ENCODE results near the gene PLXDC1. TPM values are rescaled to one million over a fixed set of nuclear protein-coding genes. Genes with fewer than 3 reads are reported as not detected.

Gene PLXDC1
- total RNA-seq, 1 experiment from 2014 or later = not detected

DNA sequence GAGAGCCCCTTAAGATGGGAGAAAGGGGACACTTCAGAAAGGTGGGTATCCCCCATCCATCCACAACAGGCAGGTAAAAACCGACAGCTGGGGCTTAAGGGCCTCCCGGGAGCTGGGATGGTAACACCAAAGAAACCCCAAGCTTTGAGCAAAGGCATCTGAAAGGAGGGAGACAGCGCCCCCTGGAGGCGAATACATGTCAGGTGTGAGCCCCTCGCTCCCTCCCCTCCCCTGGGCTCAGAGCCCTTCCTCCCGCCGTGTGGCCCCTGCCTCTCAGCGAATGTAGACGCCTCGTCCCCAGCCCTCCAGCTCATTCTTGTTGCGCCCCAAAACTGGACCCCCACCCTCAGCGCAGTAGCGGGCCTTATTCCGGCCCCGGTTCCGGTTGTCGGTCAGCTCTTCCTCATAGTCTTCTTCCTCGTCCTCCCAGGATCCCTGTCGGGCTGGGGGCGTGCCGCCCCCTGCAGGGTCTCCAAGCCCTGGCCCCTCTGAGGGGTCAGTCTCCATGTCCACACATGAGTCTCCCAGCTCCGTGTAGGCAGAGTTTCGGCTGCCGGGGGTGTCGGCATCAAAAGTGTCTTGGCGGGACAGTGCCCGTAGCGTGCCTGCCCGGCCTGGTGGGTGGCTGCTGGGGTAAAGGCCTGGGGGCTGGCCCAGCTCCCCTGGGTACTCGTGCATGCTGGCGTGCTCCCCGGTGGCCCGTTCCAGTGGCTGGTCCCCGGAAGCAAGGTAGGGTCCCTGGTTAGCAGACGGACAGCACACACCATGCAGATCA, 23.7 kb upstream of the PLXDC1 start:
- H2AFZ ChIP-seq (ENCODE audit: low read length) = no peak overlapping the region
- H3K27me3 ChIP-seq (ENCODE audit: low read length) = no peaks in the 10 kb centered on the region
- H4K20me1 ChIP-seq (ENCODE audit: insufficient read depth, low read depth, low read length) = peaks cover 9% of the 10 kb centered on the region; the same call in 1 of the 2 replicates
- H3K27ac ChIP-seq (ENCODE audit: low read length) = peak overlapping the region; percentile 80
- H3K9me3 ChIP-seq (ENCODE audit: low read length) = no peaks in the 10 kb centered on the region
- peaks cover 10% of the 10 kb centered on the region; the same call in 1 of the 2 replicates for H3K36me3 ChIP-seq (ENCODE audit: insufficient read depth, low read length)
- H3K4me2 ChIP-seq (ENCODE audit: low read depth, low read length, poor library complexity, severe bottlenecking) = peak overlapping the region; percentile 50
- peak; percentile 93 for DNase-seq
- peak overlapping the region; percentile 32 for H3K9ac ChIP-seq (ENCODE audit: low read length)
- H3K79me2 ChIP-seq (ENCODE audit: low read length) = no peaks in the 10 kb centered on the region
- H3K4me1 ChIP-seq (ENCODE audit: low read length) = peaks cover 46% of the 10 kb centered on the region
- no peaks in the 10 kb centered on the region for H3K9me2 ChIP-seq (replicated peaks; ENCODE audit: insufficient read depth, low read length)
- no peak overlapping the region for H3K4me3 ChIP-seq (ENCODE audit: low read length)

DNA sequence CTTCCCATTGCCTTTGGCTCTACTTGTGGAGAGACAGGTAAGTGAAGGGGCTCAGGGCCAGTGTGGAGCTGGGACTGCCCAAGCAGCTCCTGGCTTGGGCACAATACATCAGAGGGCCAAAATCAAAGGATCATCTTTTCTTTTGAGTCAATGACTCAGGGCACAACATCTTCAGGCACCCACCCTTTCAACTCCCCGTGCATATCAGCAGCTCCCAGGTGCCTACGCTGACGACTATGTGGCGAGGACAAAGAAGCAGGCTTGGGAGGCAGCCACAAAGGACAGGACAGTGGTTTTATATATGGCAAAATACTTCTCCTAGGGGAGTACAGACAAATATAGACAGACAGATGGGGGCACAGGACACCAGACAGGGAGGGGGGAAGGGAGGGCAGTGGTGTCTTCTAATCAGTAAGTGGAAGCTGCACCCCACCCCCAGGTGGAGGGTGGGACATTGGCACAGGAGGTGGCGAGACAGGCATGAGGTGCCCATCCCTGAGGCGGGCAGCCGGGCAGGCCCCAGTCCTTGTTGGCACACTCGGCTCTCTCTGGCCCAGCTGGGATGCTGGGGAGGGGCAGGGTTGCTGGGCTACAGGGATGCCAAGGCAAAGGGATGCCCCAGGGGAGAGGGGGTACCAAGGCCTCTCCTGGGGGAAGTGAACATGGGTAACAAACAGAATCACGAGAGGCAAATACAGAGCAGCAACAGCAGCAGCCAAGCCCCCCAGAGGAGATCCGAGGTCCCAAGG, 22.3 kb upstream of the PLXDC1 start:
- Histone ChIP-seq H3K4me3 (ENCODE audit: low read length) (no peak overlapping the region), H3K79me2 (ENCODE audit: low read length) (no peaks in the 10 kb centered on the region), H4K20me1 (ENCODE audit: insufficient read depth, low read depth, low read length) (peaks cover 9% of the 10 kb centered on the region; the same call in 1 of the 2 replicates), H2AFZ (ENCODE audit: low read length) (no peak overlapping the region), H3K27me3 (ENCODE audit: low read length) (no peaks in the 10 kb centered on the region), H3K9ac (ENCODE audit: low read length) (no peak overlapping the region), H3K9me3 (ENCODE audit: low read length) (no peaks in the 10 kb centered on the region), H3K4me1 (ENCODE audit: low read length) (peaks cover 46% of the 10 kb centered on the region), H3K27ac (ENCODE audit: low read length) (no peak overlapping the region), H3K4me2 (ENCODE audit: low read depth, low read length, poor library complexity, severe bottlenecking) (peak overlapping the region; percentile 15), H3K36me3 (ENCODE audit: insufficient read depth, low read length) (peaks cover 10% of the 10 kb centered on the region; the same call in 1 of the 2 replicates), H3K9me2 (replicated peaks; ENCODE audit: insufficient read depth, low read length) (no peaks in the 10 kb centered on the region)
- peak; percentile 43 for DNase-seq

- Histone ChIP-seq H3K9me2 (replicated peaks; ENCODE audit: insufficient read depth, low read length) (no peaks in the 10 kb centered on the region), H3K9ac (ENCODE audit: low read length) (no peak overlapping the region), H3K4me1 (ENCODE audit: low read length) (peaks cover 46% of the 10 kb centered on the region), H3K36me3 (ENCODE audit: insufficient read depth, low read length) (peaks cover 9% of the 10 kb centered on the region; the same call in 1 of the 2 replicates), H3K27me3 (ENCODE audit: low read length) (no peaks in the 10 kb centered on the region), H3K9me3 (ENCODE audit: low read length) (no peaks in the 10 kb centered on the region), H3K4me3 (ENCODE audit: low read length) (no peak overlapping the region), H4K20me1 (ENCODE audit: insufficient read depth, low read depth, low read length) (peaks cover 9% of the 10 kb centered on the region; the same call in 1 of the 2 replicates), H3K4me2 (ENCODE audit: low read depth, low read length, poor library complexity, severe bottlenecking) (no peak overlapping the region), H2AFZ (ENCODE audit: low read length) (no peak overlapping the region), H3K79me2 (ENCODE audit: low read length) (no peaks in the 10 kb centered on the region), H3K27ac (ENCODE audit: low read length) (no peak overlapping the region)
- DNase-seq = no peak
These were observed 21.6 kb upstream of the PLXDC1 start for GRCh38 chr17:39173080-39173479.

- no peak overlapping the region for H2AFZ ChIP-seq (ENCODE audit: low read length)
- no peaks in the 10 kb centered on the region; the same call in 1 of the 2 replicates for H3K36me3 ChIP-seq (ENCODE audit: insufficient read depth, low read length)
- no peak overlapping the region for H3K9ac ChIP-seq (ENCODE audit: low read length)
- H3K4me3 ChIP-seq (ENCODE audit: low read length) = no peak overlapping the region
- no peak overlapping the region for H3K4me2 ChIP-seq (ENCODE audit: low read depth, low read length, poor library complexity, severe bottlenecking)
- H4K20me1 ChIP-seq (ENCODE audit: insufficient read depth, low read depth, low read length) = peaks cover 9% of the 10 kb centered on the region; the same call in 1 of the 2 replicates
- H3K4me1 ChIP-seq (ENCODE audit: low read length) = peaks cover 38% of the 10 kb centered on the region
- H3K9me2 ChIP-seq (replicated peaks; ENCODE audit: insufficient read depth, low read length) = no peaks in the 10 kb centered on the region
- no peaks in the 10 kb centered on the region for H3K27me3 ChIP-seq (ENCODE audit: low read length)
- no peaks in the 10 kb centered on the region for H3K79me2 ChIP-seq (ENCODE audit: low read length)
- DNase-seq = no peak
- no peaks in the 10 kb centered on the region for H3K9me3 ChIP-seq (ENCODE audit: low read length)
- H3K27ac ChIP-seq (ENCODE audit: low read length) = no peak overlapping the region
These were observed 20.5 kb upstream of the PLXDC1 start for GRCh38 chr17:39171933-39172332.

DNA sequence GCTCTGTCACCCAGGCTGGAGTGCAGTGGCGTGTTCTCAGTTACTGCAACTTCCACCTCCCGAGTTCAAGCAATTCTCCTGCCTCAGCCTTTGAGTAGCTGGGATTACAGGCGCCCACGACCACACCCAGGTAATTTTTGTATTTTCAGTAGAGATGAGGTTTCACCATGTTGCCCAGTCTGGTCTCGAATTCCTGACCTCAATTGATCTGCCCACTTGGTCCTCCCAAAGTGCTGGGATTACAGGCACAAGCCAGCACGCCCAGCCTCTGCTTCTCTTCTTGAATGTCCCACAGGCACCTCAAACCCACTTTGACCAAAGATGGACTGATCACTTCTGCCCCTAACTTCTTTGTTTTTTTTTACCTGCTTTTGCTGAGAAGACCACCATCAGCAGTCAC, 19.1 kb upstream of the PLXDC1 start:
- Histone ChIP-seq H3K4me3 (ENCODE audit: low read length) (no peak overlapping the region), H3K4me1 (ENCODE audit: low read length) (peaks cover 24% of the 10 kb centered on the region), H4K20me1 (ENCODE audit: insufficient read depth, low read depth, low read length) (0 out of 2 replicates have a peak, but pooled peaks cover 5% of the 10 kb centered on the region), H3K27me3 (ENCODE audit: low read length) (no peaks in the 10 kb centered on the region), H3K9me2 (replicated peaks; ENCODE audit: insufficient read depth, low read length) (no peaks in the 10 kb centered on the region), H3K9ac (ENCODE audit: low read length) (no peak overlapping the region), H3K9me3 (ENCODE audit: low read length) (no peaks in the 10 kb centered on the region), H3K4me2 (ENCODE audit: low read depth, low read length, poor library complexity, severe bottlenecking) (no peak overlapping the region), H3K36me3 (ENCODE audit: insufficient read depth, low read length) (no peaks in the 10 kb centered on the region; the same call in 1 of the 2 replicates), H3K27ac (ENCODE audit: low read length) (no peak overlapping the region), H3K79me2 (ENCODE audit: low read length) (no peaks in the 10 kb centered on the region), H2AFZ (ENCODE audit: low read length) (no peak overlapping the region)
- no peak for DNase-seq

- no peak overlapping the region for H3K27ac ChIP-seq (ENCODE audit: low read length)
- no peaks in the 10 kb centered on the region for H3K79me2 ChIP-seq (ENCODE audit: low read length)
- H3K4me2 ChIP-seq (ENCODE audit: low read depth, low read length, poor library complexity, severe bottlenecking) = no peak overlapping the region
- H3K27me3 ChIP-seq (ENCODE audit: low read length) = no peaks in the 10 kb centered on the region
- 0 out of 2 replicates have a peak, but pooled peaks cover 5% of the 10 kb centered on the region for H4K20me1 ChIP-seq (ENCODE audit: insufficient read depth, low read depth, low read length)
- H3K4me3 ChIP-seq (ENCODE audit: low read length) = no peak overlapping the region
- no peaks in the 10 kb centered on the region; the same call in 1 of the 2 replicates for H3K36me3 ChIP-seq (ENCODE audit: insufficient read depth, low read length)
- no peak for DNase-seq
- H3K9me2 ChIP-seq (replicated peaks; ENCODE audit: insufficient read depth, low read length) = no peaks in the 10 kb centered on the region
- no peak overlapping the region for H2AFZ ChIP-seq (ENCODE audit: low read length)
- H3K4me1 ChIP-seq (ENCODE audit: low read length) = peaks cover 20% of the 10 kb centered on the region
- H3K9me3 ChIP-seq (ENCODE audit: low read length) = no peaks in the 10 kb centered on the region
- no peak overlapping the region for H3K9ac ChIP-seq (ENCODE audit: low read length)
These were observed 18.7 kb upstream of the PLXDC1 start for GRCh38 chr17:39170109-39170508.

DNA sequence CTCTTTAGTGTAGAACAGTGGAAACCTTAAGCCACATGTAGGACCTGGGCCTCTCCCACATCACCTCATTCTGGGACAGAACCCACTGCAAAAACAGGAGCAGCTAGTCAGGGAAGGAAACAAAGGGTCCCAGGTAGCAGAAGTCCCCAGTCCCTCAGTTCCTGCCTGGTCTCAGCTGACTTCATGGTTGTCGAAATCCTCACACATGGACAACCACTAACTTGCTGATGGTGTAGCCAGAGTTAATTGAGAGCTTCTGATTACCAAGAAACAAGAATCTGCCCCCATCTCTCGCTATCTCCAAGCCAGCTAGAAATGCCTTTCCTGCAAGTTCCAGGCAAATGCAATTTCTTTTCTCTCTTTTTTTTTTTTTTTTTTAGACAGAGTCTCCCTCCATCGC, 18.1 kb upstream of the PLXDC1 start:
- no peak overlapping the region for H3K4me3 ChIP-seq (ENCODE audit: low read length)
- no peak for DNase-seq
- no peaks in the 10 kb centered on the region for H3K27me3 ChIP-seq (ENCODE audit: low read length)
- no peak overlapping the region for H3K4me2 ChIP-seq (ENCODE audit: low read depth, low read length, poor library complexity, severe bottlenecking)
- H3K36me3 ChIP-seq (ENCODE audit: insufficient read depth, low read length) = no peaks in the 10 kb centered on the region
- peaks cover 15% of the 10 kb centered on the region for H3K4me1 ChIP-seq (ENCODE audit: low read length)
- H3K79me2 ChIP-seq (ENCODE audit: low read length) = no peaks in the 10 kb centered on the region
- H2AFZ ChIP-seq (ENCODE audit: low read length) = no peak overlapping the region
- no peak overlapping the region for H3K27ac ChIP-seq (ENCODE audit: low read length)
- H3K9ac ChIP-seq (ENCODE audit: low read length) = no peak overlapping the region
- H4K20me1 ChIP-seq (ENCODE audit: insufficient read depth, low read depth, low read length) = 0 out of 2 replicates have a peak, but pooled peaks cover 3% of the 10 kb centered on the region
- no peaks in the 10 kb centered on the region for H3K9me2 ChIP-seq (replicated peaks; ENCODE audit: insufficient read depth, low read length)
- no peaks in the 10 kb centered on the region for H3K9me3 ChIP-seq (ENCODE audit: low read length)

GRCh38 chr17:39169101-39169500, 17.7 kb upstream of the PLXDC1 start:
- Histone ChIP-seq H3K27me3 (ENCODE audit: low read length) (no peaks in the 10 kb centered on the region), H3K4me3 (ENCODE audit: low read length) (no peak overlapping the region), H3K4me2 (ENCODE audit: low read depth, low read length, poor library complexity, severe bottlenecking) (no peak overlapping the region), H3K27ac (ENCODE audit: low read length) (no peak overlapping the region), H3K9ac (ENCODE audit: low read length) (no peak overlapping the region), H2AFZ (ENCODE audit: low read length) (no peak overlapping the region), H4K20me1 (ENCODE audit: insufficient read depth, low read depth, low read length) (no peaks in the 10 kb centered on the region), H3K79me2 (ENCODE audit: low read length) (no peaks in the 10 kb centered on the region), H3K9me3 (ENCODE audit: low read length) (no peaks in the 10 kb centered on the region), H3K36me3 (ENCODE audit: insufficient read depth, low read length) (no peaks in the 10 kb centered on the region), H3K9me2 (replicated peaks; ENCODE audit: insufficient read depth, low read length) (no peaks in the 10 kb centered on the region), H3K4me1 (ENCODE audit: low read length) (peaks cover 15% of the 10 kb centered on the region)
- DNase-seq = no peak

All from Karpas-422 (cell line).